HEK293 (cell line): ENCODE data around the gene NINL.
A peak's percentile ranks its signal among the peaks of the same experiment; 100 is the strongest.

ENCODE experiments used
- CTCF ChIA-PET: fragments of 350-600 bp; formaldehyde crosslinking; extraction: SDS; loops from one replicate; lab custom pipeline; 2021; ENCODE audit warnings: antibody characterized with exemption; lab: Yijun Ruan, JAX
- POLR2A ChIA-PET: fragments of 300-600 bp; formaldehyde crosslinking; extraction: SDS; loops from one replicate; lab custom pipeline; 2020; ENCODE audit warnings: antibody characterized with exemption, inconsistent platforms; lab: Yijun Ruan, JAX
- H3K27ac ChIP-seq: fragments of 200-500 bp; sonication (Bioruptor generic); 2 replicates; pipeline ENCODE4 v1.5.1; 2014; ENCODE audit warnings: low read depth, low read length, control low read depth, inconsistent platforms; ENCODE audit errors: extremely low read depth
- H3K36me3 ChIP-seq, 2 experiments: fragments of 200-500 bp in 1 of 2; sonication (Bioruptor generic) in 1 of 2; 1 replicate in 1 of 2; 2 replicates in 1 of 2; pipeline ENCODE4 v1.5.1; 2014 to 2017; ENCODE audit warnings: inconsistent platforms in 2 of 2, low read length in 2 of 2; ENCODE audit not compliant: control insufficient read depth in 2 of 2, insufficient read depth in 1 of 2
- H3K4me1 ChIP-seq: fragments of 200-500 bp; sonication (Bioruptor generic); 2 replicates; pipeline ENCODE4 v1.5.1; 2014; ENCODE audit warnings: mild to moderate bottlenecking, low read length, inconsistent platforms; ENCODE audit not compliant: control insufficient read depth, insufficient read depth
- H3K4me3 ChIP-seq: 2 replicates; pipeline ENCODE4 v1.5.1; 2011; ENCODE audit warnings: low read depth, mild to moderate bottlenecking, control low read depth, low read length, moderate library complexity
- H3K9me3 ChIP-seq: fragments of 200-500 bp; sonication (Bioruptor generic); 2 replicates; pipeline ENCODE4 v1.5.1; 2014; ENCODE audit warnings: low read depth, low read length, inconsistent platforms; ENCODE audit not compliant: control insufficient read depth, insufficient read depth
- HOXA7 ChIP-seq: sonication (generic); formaldehyde crosslinking; IDR thresholded peaks from 2 replicates; pipeline ENCODE4 v1.8.1; 2022; ENCODE audit warnings: missing genetic modification reagents, borderline replicate concordance
- KLF1 ChIP-seq: fragments of 450-650 bp; formaldehyde crosslinking; IDR thresholded peaks from 2 replicates; pipeline ENCODE4 v1.5.1; 2016; ENCODE audit warnings: missing biosample characterization, missing genetic modification characterization
- KLF10 ChIP-seq: fragments of 450-650 bp; IDR thresholded peaks from 2 replicates; pipeline ENCODE4 v1.5.1; 2018; ENCODE audit warnings: missing biosample characterization, mild to moderate bottlenecking, missing genetic modification characterization
- MYNN ChIP-seq: fragments of 450-650 bp; formaldehyde crosslinking; IDR thresholded peaks from 2 replicates; pipeline ENCODE4 v1.5.1; 2016; ENCODE audit warnings: missing biosample characterization, missing genetic modification characterization, borderline replicate concordance
- PRDM10 ChIP-seq: fragments of 450-650 bp; formaldehyde crosslinking; IDR thresholded peaks from 2 replicates; pipeline ENCODE4 v1.5.1; 2016; ENCODE audit warnings: missing biosample characterization, missing genetic modification characterization
- WT1 ChIP-seq: fragments of 450-650 bp; formaldehyde crosslinking; IDR thresholded peaks from 2 replicates; pipeline ENCODE4 v1.5.1; 2016; ENCODE audit warnings: missing biosample characterization, missing genetic modification characterization
- ZBTB48 ChIP-seq: fragments of 450-650 bp; formaldehyde crosslinking; IDR thresholded peaks from 2 replicates; pipeline ENCODE4 v1.5.1; 2016; ENCODE audit warnings: missing biosample characterization, missing genetic modification characterization
- ZNF221 ChIP-seq: fragments of 450-650 bp; formaldehyde crosslinking; IDR thresholded peaks from 2 replicates; pipeline ENCODE4 v1.5.1; 2017; ENCODE audit warnings: missing biosample characterization, missing genetic modification characterization, borderline replicate concordance
- ZNF26 ChIP-seq: fragments of 450-650 bp; formaldehyde crosslinking; IDR thresholded peaks from 2 replicates; pipeline ENCODE4 v1.5.1; 2016; ENCODE audit warnings: missing biosample characterization, missing genetic modification characterization
- ZNF629 ChIP-seq: fragments of 450-650 bp; formaldehyde crosslinking; IDR thresholded peaks from 2 replicates; pipeline ENCODE4 v1.5.1; 2017; ENCODE audit warnings: missing biosample characterization, missing genetic modification characterization
- TF ChIP-seq, protein P1 (sequence below): fragments of 450-650 bp; formaldehyde crosslinking; IDR thresholded peaks from 2 replicates; pipeline ENCODE4 v1.5.1; 2016; ENCODE audit warnings: missing biosample characterization, missing genetic modification characterization
- TF ChIP-seq, protein P2 (sequence below): fragments of 450-650 bp; formaldehyde crosslinking; IDR thresholded peaks from 2 replicates; pipeline ENCODE4 v1.5.1; 2016; ENCODE audit warnings: missing biosample characterization, missing genetic modification characterization
- TF ChIP-seq, protein P3 (sequence below): fragments of 450-650 bp; formaldehyde crosslinking; IDR thresholded peaks from 2 replicates; pipeline ENCODE4 v1.5.1; 2017; ENCODE audit warnings: missing biosample characterization, missing genetic modification characterization

Gene NINL

GRCh38 chr20:25545171-25545570, 40.2 kb downstream of the NINL start:
- Histone ChIP-seq H3K4me1 (peaks cover 13% of the 10 kb centered on the region), H3K4me3 (no peak overlapping the region), H3K36me3 (no peaks in the 10 kb centered on the region), H3K27ac (no peak overlapping the region), H3K9me3 (no peaks in the 10 kb centered on the region)
- TF ChIP-seq ZNF629 (tag by site-specific recombination) (no peak), WT1 (tag by site-specific recombination) (peak; percentile 82), PRDM10 (tag by site-specific recombination) (peak; percentile 99), ZNF26 (tag by site-specific recombination) (no peak), ZNF221 (tag by site-specific recombination) (no peak)
- TF ChIP-seq, protein P1, sequence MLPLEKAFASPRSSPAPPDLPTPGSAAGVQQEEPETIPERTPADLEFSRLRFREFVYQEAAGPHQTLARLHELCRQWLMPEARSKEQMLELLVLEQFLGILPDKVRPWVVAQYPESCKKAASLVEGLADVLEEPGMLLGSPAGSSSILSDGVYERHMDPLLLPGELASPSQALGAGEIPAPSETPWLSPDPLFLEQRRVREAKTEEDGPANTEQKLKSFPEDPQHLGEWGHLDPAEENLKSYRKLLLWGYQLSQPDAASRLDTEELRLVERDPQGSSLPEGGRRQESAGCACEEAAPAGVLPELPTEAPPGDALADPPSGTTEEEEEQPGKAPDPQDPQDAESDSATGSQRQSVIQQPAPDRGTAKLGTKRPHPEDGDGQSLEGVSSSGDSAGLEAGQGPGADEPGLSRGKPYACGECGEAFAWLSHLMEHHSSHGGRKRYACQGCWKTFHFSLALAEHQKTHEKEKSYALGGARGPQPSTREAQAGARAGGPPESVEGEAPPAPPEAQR = no peak
- TF ChIP-seq, protein P2, sequence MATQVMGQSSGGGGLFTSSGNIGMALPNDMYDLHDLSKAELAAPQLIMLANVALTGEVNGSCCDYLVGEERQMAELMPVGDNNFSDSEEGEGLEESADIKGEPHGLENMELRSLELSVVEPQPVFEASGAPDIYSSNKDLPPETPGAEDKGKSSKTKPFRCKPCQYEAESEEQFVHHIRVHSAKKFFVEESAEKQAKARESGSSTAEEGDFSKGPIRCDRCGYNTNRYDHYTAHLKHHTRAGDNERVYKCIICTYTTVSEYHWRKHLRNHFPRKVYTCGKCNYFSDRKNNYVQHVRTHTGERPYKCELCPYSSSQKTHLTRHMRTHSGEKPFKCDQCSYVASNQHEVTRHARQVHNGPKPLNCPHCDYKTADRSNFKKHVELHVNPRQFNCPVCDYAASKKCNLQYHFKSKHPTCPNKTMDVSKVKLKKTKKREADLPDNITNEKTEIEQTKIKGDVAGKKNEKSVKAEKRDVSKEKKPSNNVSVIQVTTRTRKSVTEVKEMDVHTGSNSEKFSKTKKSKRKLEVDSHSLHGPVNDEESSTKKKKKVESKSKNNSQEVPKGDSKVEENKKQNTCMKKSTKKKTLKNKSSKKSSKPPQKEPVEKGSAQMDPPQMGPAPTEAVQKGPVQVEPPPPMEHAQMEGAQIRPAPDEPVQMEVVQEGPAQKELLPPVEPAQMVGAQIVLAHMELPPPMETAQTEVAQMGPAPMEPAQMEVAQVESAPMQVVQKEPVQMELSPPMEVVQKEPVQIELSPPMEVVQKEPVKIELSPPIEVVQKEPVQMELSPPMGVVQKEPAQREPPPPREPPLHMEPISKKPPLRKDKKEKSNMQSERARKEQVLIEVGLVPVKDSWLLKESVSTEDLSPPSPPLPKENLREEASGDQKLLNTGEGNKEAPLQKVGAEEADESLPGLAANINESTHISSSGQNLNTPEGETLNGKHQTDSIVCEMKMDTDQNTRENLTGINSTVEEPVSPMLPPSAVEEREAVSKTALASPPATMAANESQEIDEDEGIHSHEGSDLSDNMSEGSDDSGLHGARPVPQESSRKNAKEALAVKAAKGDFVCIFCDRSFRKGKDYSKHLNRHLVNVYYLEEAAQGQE (tag by site-specific recombination) = no peak
- ChIA-PET CTCF (no interaction called here), POLR2A (no interaction called here)

- TF ChIP-seq, protein P3, sequence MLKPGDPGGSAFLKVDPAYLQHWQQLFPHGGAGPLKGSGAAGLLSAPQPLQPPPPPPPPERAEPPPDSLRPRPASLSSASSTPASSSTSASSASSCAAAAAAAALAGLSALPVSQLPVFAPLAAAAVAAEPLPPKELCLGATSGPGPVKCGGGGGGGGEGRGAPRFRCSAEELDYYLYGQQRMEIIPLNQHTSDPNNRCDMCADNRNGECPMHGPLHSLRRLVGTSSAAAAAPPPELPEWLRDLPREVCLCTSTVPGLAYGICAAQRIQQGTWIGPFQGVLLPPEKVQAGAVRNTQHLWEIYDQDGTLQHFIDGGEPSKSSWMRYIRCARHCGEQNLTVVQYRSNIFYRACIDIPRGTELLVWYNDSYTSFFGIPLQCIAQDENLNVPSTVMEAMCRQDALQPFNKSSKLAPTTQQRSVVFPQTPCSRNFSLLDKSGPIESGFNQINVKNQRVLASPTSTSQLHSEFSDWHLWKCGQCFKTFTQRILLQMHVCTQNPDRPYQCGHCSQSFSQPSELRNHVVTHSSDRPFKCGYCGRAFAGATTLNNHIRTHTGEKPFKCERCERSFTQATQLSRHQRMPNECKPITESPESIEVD (tag by site-specific recombination) = peak; percentile 59
- no peak for TF ChIP-seq KLF1
- TF ChIP-seq ZBTB48 (tag by site-specific recombination) = peak; percentile 76
- no peak for TF ChIP-seq HOXA7
- no peak for TF ChIP-seq ZNF629 (tag by site-specific recombination)
- TF ChIP-seq KLF10 (tag by site-specific recombination) = no peak
- no peak for TF ChIP-seq MYNN (tag by site-specific recombination)
- Histone ChIP-seq H3K36me3 (no peaks in the 10 kb centered on the region), H3K27ac (no peak overlapping the region), H3K4me1 (peaks cover 11% of the 10 kb centered on the region), H3K9me3 (no peaks in the 10 kb centered on the region), H3K4me3 (no peak overlapping the region)
- POLR2A ChIA-PET = no interaction called here
- CTCF ChIA-PET = no interaction called here
Measured at GRCh38 chr20:25544734-25545133, 40.6 kb downstream of the NINL start.
